Measurements from ENCODE around the gene ANXA9. TPM values are rescaled to one million over a fixed set of nuclear protein-coding genes. Genes with fewer than 3 reads are reported as not detected.

Gene ANXA9
- 1.2 TPM for polyA plus RNA-seq (2012; ENCODE audit: insufficient read depth, insufficient read length, low read depth)

- TF ChIP-seq CTCF (IDR thresholded peaks at IDR 0.05; ENCODE audit: low read depth, low read length) = no peak
- Histone ChIP-seq H3K36me3 (no peaks in the 10 kb centered on the region), H3K9me3 (no peaks in the 10 kb centered on the region), H3K4me1 (peaks cover 11% of the 10 kb centered on the region), H3K27me3 (no peaks in the 10 kb centered on the region), H3K4me3 (ENCODE audit: low read depth, low read length) (no peak within 1 kb of the TSS)
- no peak for DNase-seq
Observed at GRCh38 chr1:150981805-150982712, at the start of gene ANXA9. Gene ANXA9, plus strand, starts transcription at chr1:150982292. Its CDS starts 814 bp downstream, at chr1:150983106.

- Histone ChIP-seq H3K27me3 (no peaks in the 10 kb centered on the region), H3K4me1 (no peaks in the 10 kb centered on the region), H3K4me3 (ENCODE audit: low read depth, low read length) (no peak overlapping the region), H3K9me3 (no peaks in the 10 kb centered on the region), H3K36me3 (peaks cover 83% of the 10 kb centered on the region)
- no peak for DNase-seq
- no peak for TF ChIP-seq CTCF (IDR thresholded peaks at IDR 0.05; ENCODE audit: low read depth, low read length)
Observed at GRCh38 chr1:150944856-150945255, 37.2 kb upstream of the ANXA9 start.

GRCh38 chr1:150954708-150955107, 27.4 kb upstream of the ANXA9 start:
- H3K27me3 ChIP-seq = no peaks in the 10 kb centered on the region
- H3K4me1 ChIP-seq = no peaks in the 10 kb centered on the region; the same call in 1 of the 2 replicates
- H3K36me3 ChIP-seq = peaks cover 78% of the 10 kb centered on the region
- DNase-seq = no peak
- no peak overlapping the region for H3K4me3 ChIP-seq (ENCODE audit: low read depth, low read length)
- H3K9me3 ChIP-seq = no peaks in the 10 kb centered on the region
- no peak for TF ChIP-seq CTCF (IDR thresholded peaks at IDR 0.05; ENCODE audit: low read depth, low read length)

GRCh38 chr1:150955280-150955679, 26.8 kb upstream of the ANXA9 start:
- H3K9me3 ChIP-seq = no peaks in the 10 kb centered on the region
- peaks cover 78% of the 10 kb centered on the region for H3K36me3 ChIP-seq
- no peaks in the 10 kb centered on the region; the same call in 1 of the 2 replicates for H3K4me1 ChIP-seq
- no peak for TF ChIP-seq CTCF (IDR thresholded peaks at IDR 0.05; ENCODE audit: low read depth, low read length)
- H3K27me3 ChIP-seq = no peaks in the 10 kb centered on the region
- no peak overlapping the region for H3K4me3 ChIP-seq (ENCODE audit: low read depth, low read length)
- DNase-seq = no peak

GRCh38 chr1:150957666-150958065, 24.4 kb upstream of the ANXA9 start:
- no peak for TF ChIP-seq CTCF (IDR thresholded peaks at IDR 0.05; ENCODE audit: low read depth, low read length)
- DNase-seq = no peak
- H3K4me1 ChIP-seq = no peaks in the 10 kb centered on the region
- H3K9me3 ChIP-seq = no peaks in the 10 kb centered on the region
- H3K36me3 ChIP-seq = peaks cover 76% of the 10 kb centered on the region
- no peaks in the 10 kb centered on the region for H3K27me3 ChIP-seq
- H3K4me3 ChIP-seq (ENCODE audit: low read depth, low read length) = no peak overlapping the region

GRCh38 chr1:150960646-150961045, 21.4 kb upstream of the ANXA9 start:
- Histone ChIP-seq H3K9me3 (no peaks in the 10 kb centered on the region), H3K4me3 (ENCODE audit: low read depth, low read length) (no peak overlapping the region), H3K27me3 (no peaks in the 10 kb centered on the region), H3K4me1 (no peaks in the 10 kb centered on the region; the same call in 1 of the 2 replicates), H3K36me3 (peaks cover 79% of the 10 kb centered on the region)
- no peak for DNase-seq
- no peak for TF ChIP-seq CTCF (IDR thresholded peaks at IDR 0.05; ENCODE audit: low read depth, low read length)
